GM23338 (cell line): ENCODE measurements around the gene TAGAP. TPM values are rescaled to one million over a fixed set of nuclear protein-coding genes. Genes with fewer than 3 reads are reported as not detected.
"Not testable (repeated sequence)": the region's sequence is repeated elsewhere in the genome, so short reads cannot be mapped to it uniquely, and the experiment has no call there.

ENCODE experiments used
- ATAC-seq: fragments of 200-7000 bp; cut with Tn5 transposase; 3 replicates; pipeline ENCODE4 v1.9.1; 2020
- DNase-seq: peaks from one replicate; pipeline ENCODE4 v3.0.0-alpha.2; 2015; ENCODE audit warnings: low spot score
- H2AFZ ChIP-seq: fragments of 200-600 bp; sonication (generic); 2 replicates; pipeline ENCODE4 v1.8.0; 2016; ENCODE audit warnings: antibody characterized with exemption, mild to moderate bottlenecking, moderate library complexity
- H3F3A ChIP-seq: fragments of 200-600 bp; sonication (generic); replicated peaks from 2 replicates; pipeline ENCODE4 v1.8.0; 2017; ENCODE audit warnings: antibody characterized with exemption, mixed run types, low read depth
- H3K27ac ChIP-seq: fragments of 200-600 bp; sonication (generic); 2 replicates; pipeline ENCODE4 v1.6.1; 2016; ENCODE audit warnings: low read depth
- H3K27me3 ChIP-seq: fragments of 200-600 bp; sonication (generic); 2 replicates; pipeline ENCODE4 v1.8.0; 2016; ENCODE audit warnings: mild to moderate bottlenecking, mixed run types, moderate library complexity; ENCODE audit not compliant: insufficient read depth
- H3K36me3 ChIP-seq: fragments of 200-600 bp; sonication (generic); 2 replicates; pipeline ENCODE4 v1.8.0; 2016; ENCODE audit warnings: mild to moderate bottlenecking; ENCODE audit not compliant: insufficient read depth
- H3K4me1 ChIP-seq: fragments of 200-600 bp; sonication (generic); 2 replicates; pipeline ENCODE4 v1.8.0; 2016; ENCODE audit warnings: mild to moderate bottlenecking, moderate library complexity; ENCODE audit not compliant: insufficient read depth
- H3K4me2 ChIP-seq: fragments of 200-600 bp; sonication (generic); 2 replicates; pipeline ENCODE4 v1.7.1; 2017; ENCODE audit warnings: mixed run types
- H3K4me3 ChIP-seq: fragments of 200-600 bp; sonication (generic); 2 replicates; pipeline ENCODE4 v1.6.1; 2016; ENCODE audit warnings: mixed run types
- H3K79me2 ChIP-seq: fragments of 200-600 bp; sonication (generic); replicated peaks from 2 replicates; pipeline ENCODE4 v1.8.0; 2017; ENCODE audit warnings: mild to moderate bottlenecking; ENCODE audit not compliant: insufficient read depth
- H3K9me2 ChIP-seq: fragments of 200-600 bp; sonication (generic); 2 replicates; pipeline ENCODE4 v1.8.0; 2017; ENCODE audit not compliant: insufficient read depth
- H4K20me1 ChIP-seq: fragments of 200-600 bp; sonication (generic); replicated peaks from 2 replicates; pipeline ENCODE4 v1.8.0; 2017; ENCODE audit warnings: mild to moderate bottlenecking; ENCODE audit not compliant: insufficient read depth
- H3K27ac Mint-ChIP-seq: 2 replicates; pipeline ENCODE4 v1.8.0; 2020; ENCODE audit warnings: inconsistent platforms, mild to moderate bottlenecking, moderate library complexity, mixed read lengths
- H3K27me3 Mint-ChIP-seq: 3 replicates; pipeline ENCODE4 v1.8.0; 2022; ENCODE audit warnings: low read depth, mild to moderate bottlenecking, moderate library complexity, mixed read lengths, inconsistent platforms; ENCODE audit not compliant: insufficient read depth, poor library complexity
- H3K36me3 Mint-ChIP-seq: 3 replicates; pipeline ENCODE4 v1.8.0; 2021; ENCODE audit warnings: low read depth, mild to moderate bottlenecking, inconsistent platforms, moderate library complexity, mixed read lengths
- H3K4me1 Mint-ChIP-seq: 3 replicates; pipeline ENCODE4 v1.8.0; 2020; ENCODE audit warnings: mild to moderate bottlenecking, inconsistent platforms, mixed read lengths
- H3K4me3 Mint-ChIP-seq: 3 replicates; pipeline ENCODE4 v1.8.0; 2021; ENCODE audit warnings: moderate library complexity, mild to moderate bottlenecking, inconsistent platforms, mixed read lengths
- H3K9me3 Mint-ChIP-seq: 3 replicates; pipeline ENCODE4 v1.8.0; 2020; ENCODE audit warnings: moderate library complexity, mild to moderate bottlenecking, inconsistent platforms, mixed read lengths
- CREB1 ChIP-seq: fragments of 250-450 bp; sonication (Bioruptor Pico); IDR thresholded peaks from 2 replicates; pipeline ENCODE4 v1.5.0; 2020; ENCODE audit warnings: low read depth, mild to moderate bottlenecking, moderate library complexity
- EZH2 ChIP-seq: fragments of 200-600 bp; sonication (generic); IDR thresholded peaks from one replicate; pipeline ENCODE4 v1.8.0; 2017; ENCODE audit warnings: antibody characterized with exemption, mild to moderate bottlenecking, low read depth; ENCODE audit not compliant: unreplicated experiment
- EZH2phosphoT487 ChIP-seq: fragments of 200-600 bp; sonication (generic); IDR thresholded peaks from one replicate; pipeline ENCODE4 v1.8.1; 2018; ENCODE audit warnings: antibody characterized with exemption; ENCODE audit not compliant: unreplicated experiment
- JUNB ChIP-seq: IDR thresholded peaks from one replicate; pipeline ENCODE4 v1.6.1; 2016; ENCODE audit warnings: antibody characterized with exemption; ENCODE audit not compliant: unreplicated experiment
- NANOG ChIP-seq: IDR thresholded peaks from 2 replicates; pipeline ENCODE4 v1.6.1; 2016; ENCODE audit warnings: antibody characterized with exemption, borderline replicate concordance
- POLR2AphosphoS5 ChIP-seq: IDR thresholded peaks from 2 replicates; pipeline ENCODE4 v1.6.1; 2016; ENCODE audit warnings: antibody characterized with exemption, low read depth
- STAT1 ChIP-seq: IDR thresholded peaks from one replicate; pipeline ENCODE4 v1.6.1; 2016; ENCODE audit warnings: antibody characterized with exemption; ENCODE audit not compliant: unreplicated experiment
- ZNF331 ChIP-seq: fragments of 250-450 bp; sonication (Bioruptor Pico); IDR thresholded peaks from 2 replicates; pipeline ENCODE4 v1.5.0; 2020; ENCODE audit warnings: low read depth, mild to moderate bottlenecking, moderate library complexity
- polyA plus RNA-seq: library from polyadenylated mRNA; unstranded; fragments of >200 nt; fragmentation: Nextera tagmentation; extraction: Ambion mirVana; gene quantifications from 2 replicates; pipeline ENCODE4 v1.2.1, GENCODE V29; 2016
- total RNA-seq: library from RNA; depleted of rRNA; stranded (reverse); fragments of >200 nt; shearing (Covaris generic); gene quantifications from 2 replicates; pipeline ENCODE4 v1.2.3, GENCODE V29; 2014
- TF ChIP-seq, protein P1 (sequence below), 2 experiments: fragments of 200-600 bp in 1 of 2; sonication (generic) in 1 of 2; conservative IDR thresholded peaks; 2 replicates each; pipeline versions ENCODE4 v1.5.1 to v1.6.1; 2016 to 2017; ENCODE audit warnings: antibody characterized with exemption in 2 of 2, low read depth in 2 of 2, mild to moderate bottlenecking in 2 of 2, moderate library complexity in 1 of 2

Gene TAGAP
- total and polyA plus RNA-seq, 2 experiments from 2014 or later = not detected

GRCh38 chr6:159038914-159039884, 5.6 kb downstream of the TAGAP start (continued):
- no peak for TF ChIP-seq EZH2phosphoT487

DNA sequence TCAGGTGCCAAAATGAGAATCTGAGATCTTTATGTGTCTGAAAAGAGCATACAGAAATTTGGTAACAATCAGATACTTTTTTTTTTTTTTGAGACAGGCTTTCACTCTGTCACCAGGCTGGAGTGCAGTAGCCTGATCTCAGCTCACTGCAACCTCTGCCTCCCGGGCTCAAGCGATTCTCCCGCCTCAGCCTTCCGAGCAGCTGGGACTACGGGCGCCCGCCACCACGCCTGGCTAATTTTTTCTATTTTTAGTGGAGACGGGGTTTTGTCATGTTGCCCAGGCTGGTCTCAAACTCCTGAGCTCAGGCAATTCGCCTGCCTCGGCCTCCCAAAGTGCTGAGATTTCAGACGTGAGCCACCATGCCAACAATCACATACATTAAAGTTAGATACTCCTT, 6.5 kb downstream of the TAGAP start:
- not testable (repeated sequence) for H3K27me3 Mint-ChIP-seq, DNase-seq, H3K27ac Mint-ChIP-seq, H3K9me2 ChIP-seq, H3K4me2 ChIP-seq, H2AFZ ChIP-seq, H3K36me3 ChIP-seq, H3K9me3 Mint-ChIP-seq, H3K27ac ChIP-seq, ATAC-seq, H3F3A ChIP-seq, H3K4me3 Mint-ChIP-seq, H3K4me3 ChIP-seq, H3K4me1 ChIP-seq, H4K20me1 ChIP-seq, H3K79me2 ChIP-seq, H3K36me3 Mint-ChIP-seq, H3K27me3 ChIP-seq
- peaks cover 19% of the 10 kb centered on the region; the same call in 2 of the 3 replicates for H3K4me1 Mint-ChIP-seq

DNA sequence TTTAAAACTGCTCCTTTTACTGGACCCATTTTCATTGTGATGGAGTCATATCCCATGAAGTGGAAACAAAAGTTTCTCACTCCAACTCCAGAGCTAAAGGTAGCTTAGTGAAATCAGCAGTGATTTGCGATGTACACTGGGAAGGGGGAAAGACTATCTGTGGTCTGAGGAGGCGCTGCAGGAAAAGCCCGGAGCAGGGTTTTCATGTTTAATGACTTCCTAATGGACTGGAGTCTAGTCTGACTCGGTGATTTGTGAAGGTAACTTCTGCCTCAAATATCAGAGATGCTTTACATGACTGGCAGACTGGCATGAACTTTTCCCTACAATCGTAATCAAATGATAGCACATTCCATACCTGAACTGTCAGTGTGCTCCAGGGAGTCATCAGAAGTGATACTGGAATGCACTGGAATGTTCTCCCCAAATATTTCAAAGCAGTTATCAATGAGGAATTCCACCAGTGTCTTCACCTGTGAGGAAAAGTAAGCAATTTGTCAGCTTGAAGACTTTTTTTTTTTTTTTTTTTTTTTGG, 7.0 kb downstream of the TAGAP start:
- Histone ChIP-seq H3K4me1 (no peaks in the 10 kb centered on the region; the same call in 1 of the 2 replicates), H3K9me2 (no peaks in the 10 kb centered on the region), H3K4me3 (no peak overlapping the region), H2AFZ (no peak overlapping the region), H3K27me3 (no peaks in the 10 kb centered on the region), H3F3A (no peaks in the 10 kb centered on the region), H3K36me3 (no peaks in the 10 kb centered on the region), H4K20me1 (no peaks in the 10 kb centered on the region), H3K4me2 (no peak overlapping the region), H3K27ac (no peak overlapping the region), H3K79me2 (no peaks in the 10 kb centered on the region)
- Mint-ChIP-seq H3K36me3 (no peaks in the 10 kb centered on the region), H3K27ac (no peak overlapping the region), H3K27me3 (peaks cover 3% of the 10 kb centered on the region), H3K4me1 (peaks cover 16% of the 10 kb centered on the region; the same call in 2 of the 3 replicates), H3K4me3 (no peak overlapping the region), H3K9me3 (no peaks in the 10 kb centered on the region)
- DNase-seq (no peak), ATAC-seq (no peak)
- TF ChIP-seq ZNF331 (CRISPR knock-in tag) (no peak), JUNB (no peak), EZH2phosphoT487 (no peak), STAT1 (no peak), NANOG (no peak), POLR2AphosphoS5 (no peak), EZH2 (no peak), CREB1 (CRISPR knock-in tag) (no peak)
- TF ChIP-seq, protein P1, sequence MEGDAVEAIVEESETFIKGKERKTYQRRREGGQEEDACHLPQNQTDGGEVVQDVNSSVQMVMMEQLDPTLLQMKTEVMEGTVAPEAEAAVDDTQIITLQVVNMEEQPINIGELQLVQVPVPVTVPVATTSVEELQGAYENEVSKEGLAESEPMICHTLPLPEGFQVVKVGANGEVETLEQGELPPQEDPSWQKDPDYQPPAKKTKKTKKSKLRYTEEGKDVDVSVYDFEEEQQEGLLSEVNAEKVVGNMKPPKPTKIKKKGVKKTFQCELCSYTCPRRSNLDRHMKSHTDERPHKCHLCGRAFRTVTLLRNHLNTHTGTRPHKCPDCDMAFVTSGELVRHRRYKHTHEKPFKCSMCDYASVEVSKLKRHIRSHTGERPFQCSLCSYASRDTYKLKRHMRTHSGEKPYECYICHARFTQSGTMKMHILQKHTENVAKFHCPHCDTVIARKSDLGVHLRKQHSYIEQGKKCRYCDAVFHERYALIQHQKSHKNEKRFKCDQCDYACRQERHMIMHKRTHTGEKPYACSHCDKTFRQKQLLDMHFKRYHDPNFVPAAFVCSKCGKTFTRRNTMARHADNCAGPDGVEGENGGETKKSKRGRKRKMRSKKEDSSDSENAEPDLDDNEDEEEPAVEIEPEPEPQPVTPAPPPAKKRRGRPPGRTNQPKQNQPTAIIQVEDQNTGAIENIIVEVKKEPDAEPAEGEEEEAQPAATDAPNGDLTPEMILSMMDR (conservative IDR thresholded peaks at IDR 0.05; ENCODE audit: low read depth in 2 of 2) = no peak; a peak in 1 of 4 replicates
